CD4-positive, alpha-beta memory T cell (primary cell): ENCODE results near the gene GABRR3. TPM values are rescaled to one million over a fixed set of nuclear protein-coding genes. Genes with fewer than 3 reads are reported as not detected.
A peak's percentile ranks its signal among the peaks of the same experiment; 100 is the strongest.

Experiments used
- CTCF ChIA-PET: fragments of 350-600 bp; sonication (Branson Sonifier 250); formaldehyde crosslinking; loops from one replicate; lab custom pipeline; 2021; ENCODE audit warnings: inconsistent platforms; ENCODE audit not compliant: partially characterized antibody; lab: Charles Lee
- POLR2A ChIA-PET: fragments of 350-600 bp; sonication (Branson Sonifier 250); formaldehyde crosslinking; loops from one replicate; lab custom pipeline; 2021; ENCODE audit not compliant: partially characterized antibody; lab: Charles Lee
- DNase-seq, 5 donors: peaks; one replicate each; pipeline versions ENCODE4 v3.0.0 to v3.0.0-alpha.2; 2020 to 2022; ENCODE audit warnings: mixed read lengths in 1 of 5
- H3K27ac ChIP-seq: one replicate; pipeline ENCODE4 v1.7.0; 2013; ENCODE audit warnings: low read depth, low read length
- H3K27me3 ChIP-seq: 2 replicates; pipeline ENCODE4 v1.7.0; 2013; ENCODE audit warnings: mild to moderate bottlenecking, low read length, moderate library complexity; ENCODE audit not compliant: insufficient read depth
- H3K36me3 ChIP-seq: 2 replicates; pipeline ENCODE4 v1.7.0; 2013; ENCODE audit warnings: mild to moderate bottlenecking, low read length, moderate library complexity; ENCODE audit not compliant: insufficient read depth
- H3K4me1 ChIP-seq: 2 replicates; pipeline ENCODE4 v1.7.0; 2013; ENCODE audit warnings: mild to moderate bottlenecking, low read length, moderate library complexity; ENCODE audit not compliant: insufficient read depth
- H3K4me3 ChIP-seq, 2 donors: one replicate each; pipeline ENCODE4 v1.7.0; 2013; ENCODE audit warnings: low read length in 2 of 2, mild to moderate bottlenecking in 1 of 2
- H3K9me3 ChIP-seq, 2 donors: one replicate each; pipeline ENCODE4 v1.7.0; 2013; ENCODE audit warnings: low read length in 2 of 2, control low read depth in 1 of 2; ENCODE audit not compliant: control insufficient read depth in 1 of 2
- H3K27ac Mint-ChIP-seq, 7 donors: one replicate each; pipeline ENCODE4 v1.8.0; 2020 to 2021; ENCODE audit warnings: mixed read lengths in 7 of 7, mild to moderate bottlenecking in 6 of 7, inconsistent platforms in 3 of 7, moderate library complexity in 3 of 7
- H3K27me3 Mint-ChIP-seq, 2 donors: one replicate each; pipeline ENCODE4 v1.8.0; 2020 to 2021; ENCODE audit warnings: mixed read lengths in 2 of 2
- H3K36me3 Mint-ChIP-seq, 2 donors: one replicate each; pipeline ENCODE4 v1.8.0; 2020 to 2021; ENCODE audit warnings: mixed read lengths in 2 of 2, inconsistent platforms in 1 of 2, mild to moderate bottlenecking in 1 of 2
- H3K4me1 Mint-ChIP-seq, 4 donors: one replicate each; pipeline ENCODE4 v1.8.0; 2020 to 2021; ENCODE audit warnings: mixed read lengths in 4 of 4, mild to moderate bottlenecking in 1 of 4
- H3K4me3 Mint-ChIP-seq, 8 donors: one replicate each; pipeline ENCODE4 v1.8.0; 2020 to 2021; ENCODE audit warnings: mixed read lengths in 8 of 8, mild to moderate bottlenecking in 7 of 8, moderate library complexity in 6 of 8, inconsistent platforms in 3 of 8
- H3K9me3 Mint-ChIP-seq, 8 donors: one replicate each; pipeline ENCODE4 v1.8.0; 2020 to 2021; ENCODE audit warnings: mixed read lengths in 8 of 8, mild to moderate bottlenecking in 5 of 8, inconsistent platforms in 3 of 8, moderate library complexity in 1 of 8
- intact Hi-C: fragments of 100-400 bp; cut with micrococcal nuclease; formaldehyde crosslinking; loops from one replicate; pipeline ENCODE4 v1.15.1; 2023
- polyA plus RNA-seq, 2 donors: library from polyadenylated mRNA; unstranded; fragments of 300-500 nt; fragmentation: Illumina TruSeq; gene quantifications; one replicate each; pipeline ENCODE4 v1.2.3, GENCODE V29; 2021
- total RNA-seq, 2 experiments: library from RNA; stranded (reverse); gene quantifications; one replicate each; pipeline ENCODE4 v1.2.3, GENCODE V29; 2021

The GABRR3 gene
- total RNA-seq (under 1 TPM in 1 of 2 experiments, not detected in 1; 0.17 TPM), polyA plus RNA-seq (under 1 TPM in 1 of 2 donors, not detected in 1; 0.03 TPM)

GRCh38 chr3:98035208-98035607 lies at the start of gene GABRR3:
GABRR3 (minus strand) TSS chr3:98035315; CDS start chr3:98034987, 328 bp downstream.
- Mint-ChIP-seq H3K27me3 (peaks cover 3% of the 10 kb centered on the region in 2 donors), H3K36me3 (no peaks in the 10 kb centered on the region), H3K27ac (peak within 1 kb of the TSS in 1 of 7 donors; percentile 19), H3K9me3 (peaks cover 0 to 5% (median 0%) of the 10 kb centered on the region in 8 donors), H3K4me3 (no peak within 1 kb of the TSS), H3K4me1 (peaks cover 2 to 8% (median 5%) of the 10 kb centered on the region in 4 donors)
- Histone ChIP-seq H3K27ac (no peak within 1 kb of the TSS), H3K36me3 (no peaks in the 10 kb centered on the region), H3K4me3 (no peak within 1 kb of the TSS), H3K9me3 (no peaks in the 10 kb centered on the region), H3K27me3 (peaks cover 3% of the 10 kb centered on the region), H3K4me1 (peaks cover under 1% of the 10 kb centered on the region)
- ChIA-PET CTCF (no interaction called here), POLR2A (no interaction called here)
- no peak for DNase-seq
- intact Hi-C loops: loop anchor here (5.0 kb wide), 1 partner anchor 867 kb away; the partner anchor contains the start of gene DCBLD2

GRCh38 chr3:98073486-98073885 lies 38.4 kb upstream of the GABRR3 start:
- no peaks in the 10 kb centered on the region for H3K4me1 Mint-ChIP-seq
- POLR2A ChIA-PET: no interaction called here

GRCh38 chr3:98070840-98071239 lies 35.7 kb upstream of the GABRR3 start:
- Mint-ChIP-seq H3K4me1 (no peaks in the 10 kb centered on the region), H3K27ac (no peak overlapping the region)
- POLR2A ChIA-PET: no interaction called here

More at GRCh38 chr3:98073486-98073885, 38.4 kb upstream of the GABRR3 start:
- intact Hi-C loops: no loop called here
- Histone ChIP-seq H3K27ac (no peak overlapping the region), H3K4me1 (no peaks in the 10 kb centered on the region), H3K4me3 (no peak overlapping the region), H3K36me3 (no peaks in the 10 kb centered on the region), H3K27me3 (no peaks in the 10 kb centered on the region), H3K9me3 (no peaks in the 10 kb centered on the region)
- H3K27ac Mint-ChIP-seq: no peak overlapping the region
- CTCF ChIA-PET: no interaction called here
- H3K36me3 Mint-ChIP-seq: no peaks in the 10 kb centered on the region
- H3K4me3 Mint-ChIP-seq: no peak overlapping the region
- peaks cover 2 to 8% of the 10 kb centered on the region in 2 donors for H3K27me3 Mint-ChIP-seq
- H3K9me3 Mint-ChIP-seq: no peaks in the 10 kb centered on the region
- DNase-seq: no peak

DNA sequence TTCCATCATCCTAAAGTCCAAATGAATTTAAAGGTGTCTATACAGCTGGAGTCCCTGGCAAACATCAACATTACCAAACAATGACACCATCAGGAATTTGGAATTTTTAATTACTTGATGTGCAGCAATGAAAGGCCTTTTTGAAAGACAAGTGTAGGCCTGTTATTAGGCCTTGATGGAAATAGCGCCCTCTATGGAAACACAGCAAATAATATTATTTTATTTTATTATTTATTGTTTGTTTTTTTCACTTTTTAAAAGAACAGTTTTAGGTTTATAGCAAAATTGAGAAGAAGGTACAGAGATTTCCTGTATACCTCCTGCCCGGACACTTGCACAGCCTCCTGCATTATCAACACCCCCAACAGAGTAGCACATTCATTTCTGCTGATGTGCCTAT lies 33.7 kb upstream of the GABRR3 start:
- no peaks in the 10 kb centered on the region for H3K9me3 Mint-ChIP-seq
- no peak overlapping the region for H3K4me3 Mint-ChIP-seq
- no peak overlapping the region for H3K4me3 ChIP-seq
- no peaks in the 10 kb centered on the region for H3K4me1 Mint-ChIP-seq
- no peak overlapping the region for H3K27ac Mint-ChIP-seq
- POLR2A ChIA-PET: no interaction called here
- intact Hi-C loops: no loop called here
- no peaks in the 10 kb centered on the region for H3K27me3 ChIP-seq
- H3K36me3 Mint-ChIP-seq: no peaks in the 10 kb centered on the region
- DNase-seq: no peak
- H3K27me3 Mint-ChIP-seq: peaks cover 2 to 3% of the 10 kb centered on the region in 2 donors
- CTCF ChIA-PET: no interaction called here
- no peak overlapping the region for H3K27ac ChIP-seq
- no peaks in the 10 kb centered on the region for H3K9me3 ChIP-seq
- no peaks in the 10 kb centered on the region for H3K36me3 ChIP-seq
- no peaks in the 10 kb centered on the region for H3K4me1 ChIP-seq

More at GRCh38 chr3:98070840-98071239, 35.7 kb upstream of the GABRR3 start:
- no peaks in the 10 kb centered on the region for H3K36me3 Mint-ChIP-seq
- no peaks in the 10 kb centered on the region for H3K9me3 ChIP-seq
- H3K27me3 ChIP-seq: no peaks in the 10 kb centered on the region
- H3K4me3 ChIP-seq: no peak overlapping the region
- H3K27ac ChIP-seq: no peak overlapping the region
- no peaks in the 10 kb centered on the region for H3K4me1 ChIP-seq
- intact Hi-C loops: no loop called here
- no peaks in the 10 kb centered on the region for H3K36me3 ChIP-seq
- H3K27me3 Mint-ChIP-seq: peaks cover 2 to 3% of the 10 kb centered on the region in 2 donors
- H3K4me3 Mint-ChIP-seq: no peak overlapping the region
- DNase-seq: no peak
- no peaks in the 10 kb centered on the region for H3K9me3 Mint-ChIP-seq
- CTCF ChIA-PET: no interaction called here

- Histone ChIP-seq H3K27me3 (no peaks in the 10 kb centered on the region), H3K9me3 (no peaks in the 10 kb centered on the region), H3K36me3 (no peaks in the 10 kb centered on the region), H3K4me1 (no peaks in the 10 kb centered on the region), H3K4me3 (no peak overlapping the region), H3K27ac (no peak overlapping the region)
- Mint-ChIP-seq H3K36me3 (no peaks in the 10 kb centered on the region), H3K27me3 (peaks cover 7 to 10% of the 10 kb centered on the region in 2 donors), H3K27ac (peak overlapping the region in 1 of 7 donors; percentile 27), H3K9me3 (no peaks in the 10 kb centered on the region), H3K4me3 (no peak overlapping the region), H3K4me1 (no peaks in the 10 kb centered on the region)
- CTCF ChIA-PET: no interaction called here
- DNase-seq: no peak
- POLR2A ChIA-PET: no interaction called here
- intact Hi-C loops: no loop called here
Measured at GRCh38 chr3:98058244-98058960, 23.3 kb upstream of the GABRR3 start.

DNA sequence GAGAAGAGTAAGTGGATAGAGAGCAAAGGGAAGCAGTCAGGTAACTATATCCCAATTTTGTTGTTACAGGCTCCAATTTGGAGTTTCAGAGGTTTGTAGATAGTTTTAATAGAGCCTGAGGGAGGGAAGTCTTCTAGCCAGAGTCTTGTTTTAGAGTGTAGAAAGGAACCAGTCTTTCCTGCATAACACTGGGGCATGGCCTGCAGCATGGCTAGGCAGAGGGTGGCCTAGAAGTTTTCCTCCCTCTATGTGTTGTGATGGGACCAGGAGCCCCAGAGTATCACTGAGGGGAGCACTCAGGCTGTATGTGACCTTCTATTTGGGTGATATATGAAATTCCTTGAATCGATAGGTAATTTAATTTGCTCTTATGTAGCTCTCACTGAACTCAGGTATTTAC lies 22.5 kb upstream of the GABRR3 start:
- H3K27ac ChIP-seq: no peak overlapping the region
- ChIA-PET CTCF (no interaction called here), POLR2A (no interaction called here)
- DNase-seq: no peak
- no peak overlapping the region for H3K27ac Mint-ChIP-seq
- H3K27me3 Mint-ChIP-seq: peaks cover 7 to 10% of the 10 kb centered on the region in 2 donors
- H3K27me3 ChIP-seq: no peaks in the 10 kb centered on the region
- intact Hi-C loops: no loop called here
- no peaks in the 10 kb centered on the region for H3K36me3 ChIP-seq
- H3K4me1 ChIP-seq: no peaks in the 10 kb centered on the region
- no peaks in the 10 kb centered on the region for H3K9me3 Mint-ChIP-seq
- no peak overlapping the region for H3K4me3 Mint-ChIP-seq
- no peak overlapping the region for H3K4me3 ChIP-seq
- no peaks in the 10 kb centered on the region for H3K4me1 Mint-ChIP-seq
- no peaks in the 10 kb centered on the region for H3K36me3 Mint-ChIP-seq
- H3K9me3 ChIP-seq: no peaks in the 10 kb centered on the region

GRCh38 chr3:98056035-98056434 lies 20.9 kb upstream of the GABRR3 start:
- no peaks in the 10 kb centered on the region for H3K9me3 Mint-ChIP-seq
- intact Hi-C loops: no loop called here

More at GRCh38 chr3:98056035-98056434, 20.9 kb upstream of the GABRR3 start:
- Histone ChIP-seq H3K27me3 (no peaks in the 10 kb centered on the region), H3K9me3 (no peaks in the 10 kb centered on the region), H3K27ac (no peak overlapping the region), H3K36me3 (no peaks in the 10 kb centered on the region), H3K4me1 (no peaks in the 10 kb centered on the region), H3K4me3 (no peak overlapping the region)
- Mint-ChIP-seq H3K27ac (no peak overlapping the region), H3K36me3 (no peaks in the 10 kb centered on the region), H3K4me1 (no peaks in the 10 kb centered on the region), H3K27me3 (peaks cover 6 to 13% of the 10 kb centered on the region in 2 donors), H3K4me3 (no peak overlapping the region)
- CTCF ChIA-PET: interaction anchor here (1.0 kb wide), 1 partner anchor 16 kb away, joined by 3 read pairs; no protein-coding TSS in a partner anchor
- POLR2A ChIA-PET: no interaction called here
- no peak for DNase-seq
